ENCODE results near the gene SPEG.

The SPEG gene

DNA sequence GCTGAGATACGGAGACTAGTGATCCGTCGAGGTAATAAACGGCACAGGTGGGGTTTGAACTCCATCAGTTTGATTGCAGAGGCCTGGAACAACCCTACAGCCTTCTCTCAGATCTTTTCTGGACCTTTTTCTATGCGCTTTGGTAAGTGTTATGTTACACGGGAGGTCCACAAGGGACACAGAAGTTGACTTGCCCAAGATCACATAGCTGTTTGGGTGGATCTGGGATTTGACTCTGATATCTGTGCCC lies 45.8 kb upstream of the SPEG start:
- TF ChIP-seq CTCF (IDR thresholded peaks at IDR 0.05) = no peak

- TF ChIP-seq CTCF (IDR thresholded peaks at IDR 0.05) = no peak
Observed at GRCh38 chr2:219392754-219393153, 41.9 kb upstream of the SPEG start.

- TF ChIP-seq CTCF (IDR thresholded peaks at IDR 0.05) = no peak
Observed at GRCh38 chr2:219395609-219396008, 39.0 kb upstream of the SPEG start.

- no peak for TF ChIP-seq CTCF (IDR thresholded peaks at IDR 0.05)
Observed at GRCh38 chr2:219396863-219397457, 37.7 kb upstream of the SPEG start.

GRCh38 chr2:219398721-219399363 lies 35.8 kb upstream of the SPEG start:
- TF ChIP-seq CTCF (IDR thresholded peaks at IDR 0.05) = no peak

DNA sequence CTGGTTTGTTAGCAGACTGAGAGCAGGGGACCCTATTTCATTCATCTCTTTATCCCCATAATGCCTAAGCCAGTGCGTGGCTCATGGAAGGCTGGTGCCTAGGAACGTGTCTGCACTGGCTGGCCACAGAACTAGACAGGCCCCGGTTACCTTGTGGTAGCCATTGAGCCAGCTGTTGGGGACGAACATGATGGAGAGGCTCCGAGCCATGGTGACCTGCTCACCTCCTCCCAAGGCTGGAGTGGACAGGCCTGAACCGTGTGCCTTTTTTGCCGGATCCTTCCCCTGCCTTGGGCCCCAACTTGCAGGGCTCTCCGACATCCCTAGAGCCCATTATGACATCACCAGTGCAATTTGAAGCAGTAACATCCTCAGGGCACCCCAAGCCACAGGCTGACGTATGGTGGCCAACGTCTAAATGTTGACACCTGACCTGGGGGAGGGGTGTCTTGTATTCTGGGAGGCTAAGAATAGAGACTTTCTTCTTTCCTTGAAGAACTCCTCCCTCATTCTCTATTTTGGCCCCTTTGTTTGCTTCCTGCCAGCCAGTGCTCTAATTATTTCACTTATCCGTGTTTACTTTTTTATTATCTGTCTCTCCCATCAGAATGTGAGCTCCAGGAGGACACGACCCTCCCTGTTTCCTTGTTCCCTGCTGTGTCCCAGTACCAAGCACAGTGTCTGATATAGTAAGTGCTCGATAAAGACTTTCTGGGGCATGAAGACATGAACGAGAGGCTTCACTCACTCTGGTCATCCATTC lies 34.7 kb upstream of the SPEG start:
- TF ChIP-seq CTCF (IDR thresholded peaks at IDR 0.05) = no peak

GRCh38 chr2:219400562-219400961 lies 34.1 kb upstream of the SPEG start:
- TF ChIP-seq CTCF (IDR thresholded peaks at IDR 0.05) = no peak
